Right cardiac atrium (tissue), 5 donors: ENCODE measurements around the gene LRP1B. TPM values are rescaled to one million over a fixed set of nuclear protein-coding genes. Genes with fewer than 3 reads are reported as not detected.
"Not testable (repeated sequence)": the region's sequence is repeated elsewhere in the genome, so short reads cannot be mapped to it uniquely, and the experiment has no call there.

Experiments
- ATAC-seq, 2 donors: fragments of 200-7000 bp; cut with Tn5 transposase; one replicate each; pipeline versions ENCODE4 v1.8.0 to v1.9.1; 2020; ENCODE audit warnings: moderate library complexity in 2 of 2, mild to moderate bottlenecking in 1 of 2
- DNase-seq, 3 donors: peaks; one replicate each; pipeline ENCODE4 v3.0.0-alpha.2; 2020
- H3K27ac ChIP-seq: one replicate; pipeline ENCODE4 v1.5.1; 2013; ENCODE audit warnings: mild to moderate bottlenecking, low read length, control low read depth, moderate library complexity
- H3K27me3 ChIP-seq: one replicate; pipeline ENCODE4 v1.6.1; 2013; ENCODE audit not compliant: control insufficient read depth, insufficient read depth
- H3K4me1 ChIP-seq: one replicate; pipeline ENCODE4 v1.6.1; 2013; ENCODE audit warnings: low read length; ENCODE audit not compliant: control insufficient read depth, insufficient read depth
- H3K4me3 ChIP-seq: one replicate; pipeline ENCODE4 v1.5.1; 2013; ENCODE audit warnings: low read length, control low read depth
- H3K9me3 ChIP-seq: one replicate; pipeline ENCODE4 v1.6.1; 2013; ENCODE audit warnings: low read length; ENCODE audit not compliant: control insufficient read depth
- WGBS: extraction: QIAGEN DNeasy Blood & Tissue Kit; methylation state at CpG from one replicate; pipeline ENCODE4 v1.1.7; 2013; 5-methylcytosine and 5-hydroxymethylcytosine counted together
- intact Hi-C, 4 donors: fragments of 100-400 bp; cut with DNase I; formaldehyde crosslinking; loops; one replicate each; pipeline versions ENCODE4 v1.11.0 to v1.14.0; 2022 to 2023
- polyA plus RNA-seq: library from polyadenylated mRNA; stranded (reverse); fragments of 200-250 nt; gene quantifications from one replicate; pipeline ENCODE4 v1.2.3, GENCODE V29; 2013
- total RNA-seq, 4 donors: library from RNA; stranded (reverse); fragmentation: NEBNext Ultra II Directional; extraction: Animal tissue kit (Norgen Biotek cat#: 25700); gene quantifications; one replicate each; pipeline ENCODE4 v1.2.1, GENCODE V29; 2021
- donor health status: healthy with polysubstance abuse.
- donor health status: DM: no; HTN: yes; CAD: no.
- donor health status: DM: no; HTN: no; CAD: no.
- donor health status: DM: no; HTN: yes; CAD: no; lungs with severe emphysema.
- donor health status: DM: yes; HTN: yes; CAD: no.

The LRP1B gene
- total and polyA plus RNA-seq, 5 donors, result 0.21 to 1.8 (median 0.34) TPM

- H3K9me3 ChIP-seq, result no peaks in the 10 kb centered on the region
- WGBS, result 63% methylated on average over 2 of the region's 2 CpGs
These were observed 1473.2 kb downstream of the LRP1B start for GRCh38 chr2:140657657-140658056.

DNA sequence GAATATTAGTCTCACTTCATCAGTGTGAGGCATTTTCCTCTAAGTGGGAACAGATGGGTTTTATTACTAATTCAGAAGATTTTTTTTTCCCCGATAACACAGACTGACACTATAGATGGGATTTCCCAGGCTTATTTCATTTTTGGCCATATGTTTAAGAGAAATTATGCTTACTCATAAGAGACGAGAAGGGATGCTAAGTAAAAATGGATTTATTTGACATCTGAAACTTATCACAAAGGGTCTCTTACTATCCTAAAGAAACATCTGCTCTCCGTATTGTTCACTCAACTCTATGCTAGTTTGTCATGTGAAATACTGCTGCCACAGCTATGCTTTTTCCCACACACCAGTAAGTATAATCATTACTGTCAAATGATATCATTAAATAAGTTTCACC, 1476.3 kb downstream of the LRP1B start:
- DNase-seq, result no peak
- no peaks in the 10 kb centered on the region for H3K9me3 ChIP-seq
- no peak for ATAC-seq
- H3K27me3 ChIP-seq, result no peaks in the 10 kb centered on the region
- intact Hi-C loops, result no loop called here
- no peak overlapping the region for H3K4me3 ChIP-seq
- H3K27ac ChIP-seq, result no peak overlapping the region
- H3K4me1 ChIP-seq, result no peaks in the 10 kb centered on the region
- 63% methylated on average over 3 of the region's 3 CpGs for WGBS

More at GRCh38 chr2:140657657-140658056, 1473.2 kb downstream of the LRP1B start:
- Histone ChIP-seq H3K4me3 (no peak overlapping the region), H3K27me3 (no peaks in the 10 kb centered on the region), H3K27ac (no peak overlapping the region), H3K4me1 (no peaks in the 10 kb centered on the region)
- intact Hi-C loops, result no loop called here
- ATAC-seq (no peak), DNase-seq (no peak)

GRCh38 chr2:140650825-140651224, 1480.0 kb downstream of the LRP1B start:
- no peak overlapping the region for H3K4me3 ChIP-seq
- intact Hi-C loops, result no loop called here
- H3K9me3 ChIP-seq, result no peaks in the 10 kb centered on the region
- H3K27ac ChIP-seq, result no peak overlapping the region
- DNase-seq (no peak), ATAC-seq (no peak)
- WGBS, result 62% methylated on average over 3 of the region's 3 CpGs
- H3K4me1 ChIP-seq, result no peaks in the 10 kb centered on the region
- H3K27me3 ChIP-seq, result no peaks in the 10 kb centered on the region

GRCh38 chr2:140650134-140650533, 1480.7 kb downstream of the LRP1B start:
- DNase-seq, H3K27me3 ChIP-seq, H3K9me3 ChIP-seq, H3K27ac ChIP-seq, H3K4me1 ChIP-seq, intact Hi-C loops, H3K4me3 ChIP-seq, ATAC-seq: not testable (repeated sequence)
- 95% methylated on average over 4 of the region's 4 CpGs for WGBS

DNA sequence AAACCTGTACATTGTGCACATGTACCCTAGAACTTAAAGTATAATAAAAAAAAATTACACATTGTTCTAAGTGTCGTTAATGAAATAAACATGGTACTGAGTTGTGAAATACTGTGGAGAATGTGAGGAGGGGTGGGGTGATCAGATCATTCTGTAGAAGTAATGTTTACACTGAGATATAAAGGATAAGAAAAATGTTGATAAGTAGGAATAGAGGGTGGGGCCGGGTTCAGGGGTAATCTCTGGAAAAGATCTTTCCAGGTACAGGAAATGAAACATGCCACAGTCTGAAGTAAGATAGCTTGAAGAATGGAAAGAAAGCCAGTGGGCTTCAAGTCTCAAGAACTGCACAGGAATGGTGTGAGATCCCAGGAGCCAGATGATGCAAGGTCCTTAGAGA, 1482.4 kb downstream of the LRP1B start:
- intact Hi-C loops, result no loop called here
- ATAC-seq (no peak), DNase-seq (no peak)
- WGBS, result 90% methylated on average over 2 of the region's 2 CpGs
- H3K27ac ChIP-seq, result no peak overlapping the region
- no peaks in the 10 kb centered on the region for H3K4me1 ChIP-seq
- no peaks in the 10 kb centered on the region for H3K9me3 ChIP-seq
- H3K4me3 ChIP-seq, result no peak overlapping the region
- no peaks in the 10 kb centered on the region for H3K27me3 ChIP-seq

GRCh38 chr2:140643761-140644187, 1487.0 kb downstream of the LRP1B start:
- no peak overlapping the region for H3K27ac ChIP-seq
- intact Hi-C loops, result no loop called here
- no peaks in the 10 kb centered on the region for H3K27me3 ChIP-seq
- no peak overlapping the region for H3K4me3 ChIP-seq
- no peak for DNase-seq
- WGBS, result 46% methylated on average over 3 of the region's 3 CpGs
- H3K4me1 ChIP-seq, result no peaks in the 10 kb centered on the region
- H3K9me3 ChIP-seq, result no peaks in the 10 kb centered on the region
- no peak for ATAC-seq

- Histone ChIP-seq H3K27me3 (no peaks in the 10 kb centered on the region), H3K4me3 (no peak overlapping the region), H3K4me1 (no peaks in the 10 kb centered on the region), H3K9me3 (no peaks in the 10 kb centered on the region), H3K27ac (no peak overlapping the region)
- WGBS, result 73% methylated on average over 1 of the region's 1 CpG
- intact Hi-C loops, result no loop called here
- ATAC-seq (no peak), DNase-seq (no peak)
These were observed 1489.7 kb downstream of the LRP1B start for GRCh38 chr2:140641163-140641562.

- Histone ChIP-seq H3K9me3 (no peaks in the 10 kb centered on the region), H3K27ac (no peak overlapping the region), H3K27me3 (no peaks in the 10 kb centered on the region), H3K4me1 (no peaks in the 10 kb centered on the region), H3K4me3 (no peak overlapping the region)
- DNase-seq, result no peak
- intact Hi-C loops, result no loop called here
- ATAC-seq, result no peak
- WGBS, result 29% methylated on average over 3 of the region's 3 CpGs
These were observed 1491.2 kb downstream of the LRP1B start for GRCh38 chr2:140639628-140640027.

- no peak for ATAC-seq
- H3K27me3 ChIP-seq, result no peaks in the 10 kb centered on the region
- no peaks in the 10 kb centered on the region for H3K9me3 ChIP-seq
- intact Hi-C loops, result no loop called here
- DNase-seq, result no peak
- 73% methylated on average over 4 of the region's 4 CpGs for WGBS
- no peaks in the 10 kb centered on the region for H3K4me1 ChIP-seq
- H3K4me3 ChIP-seq, result no peak overlapping the region
- no peak overlapping the region for H3K27ac ChIP-seq
These were observed 1500.3 kb downstream of the LRP1B start for GRCh38 chr2:140630557-140630956.

- DNase-seq (no peak), ATAC-seq (no peak)
- intact Hi-C loops, result no loop called here
- H3K4me1 ChIP-seq, result no peaks in the 10 kb centered on the region
- WGBS, result 88% methylated on average over 4 of the region's 4 CpGs
- H3K4me3 ChIP-seq, result no peak overlapping the region
- no peaks in the 10 kb centered on the region for H3K9me3 ChIP-seq
- H3K27me3 ChIP-seq, result no peaks in the 10 kb centered on the region
- H3K27ac ChIP-seq, result no peak overlapping the region
These were observed 1502.9 kb downstream of the LRP1B start for GRCh38 chr2:140627885-140628284.

DNA sequence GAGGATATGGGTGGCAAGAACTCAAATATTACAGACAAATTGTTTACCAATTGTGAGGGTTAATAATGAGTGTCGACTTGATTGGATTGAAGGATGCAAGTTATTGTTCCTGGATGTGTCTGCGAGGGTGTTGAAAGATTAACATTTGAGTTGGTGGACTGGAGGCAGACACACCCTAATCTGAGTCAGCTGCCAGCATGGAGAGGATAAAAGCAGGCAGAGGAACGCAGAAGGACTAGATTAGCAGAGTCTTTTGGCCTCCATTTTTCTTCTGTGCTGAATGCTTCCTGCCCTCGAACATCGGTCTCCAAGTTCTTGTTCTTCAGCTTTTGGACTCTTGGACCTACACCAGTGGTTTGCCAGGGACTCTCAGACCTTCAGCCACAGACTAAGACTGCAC, 1503.7 kb downstream of the LRP1B start:
- intact Hi-C loops, result no loop called here
- Histone ChIP-seq H3K27ac (no peak overlapping the region), H3K27me3 (no peaks in the 10 kb centered on the region), H3K9me3 (no peaks in the 10 kb centered on the region), H3K4me1 (no peaks in the 10 kb centered on the region), H3K4me3 (no peak overlapping the region)
- 61% methylated on average over 5 of the region's 5 CpGs for WGBS
- ATAC-seq, result no peak
- no peak for DNase-seq

- no peak for ATAC-seq
These were observed 1506.6 kb downstream of the LRP1B start for GRCh38 chr2:140624200-140624599.

More at GRCh38 chr2:140624200-140624599, 1506.6 kb downstream of the LRP1B start:
- WGBS, result 87% methylated on average over 3 of the region's 3 CpGs
- Histone ChIP-seq H3K4me3 (no peak overlapping the region), H3K9me3 (no peaks in the 10 kb centered on the region), H3K27ac (no peak overlapping the region), H3K4me1 (no peaks in the 10 kb centered on the region), H3K27me3 (no peaks in the 10 kb centered on the region)
- intact Hi-C loops, result no loop called here
- DNase-seq, result no peak
